GM10248 (cell line): Measurements from ENCODE around the gene SRL.

Experiments used
- CTCF ChIA-PET: fragments of 300-600 bp; sonication (Branson Sonifier 250); formaldehyde crosslinking; extraction: SDS; loops from one replicate; lab custom pipeline; 2021; ENCODE audit warnings: antibody characterized with exemption; lab: Yijun Ruan, JAX
- POLR2A ChIA-PET: fragments of 350-650 bp; sonication (Branson Sonifier 250); formaldehyde crosslinking; extraction: SDS; loops from one replicate; lab custom pipeline; 2020; ENCODE audit warnings: antibody characterized with exemption; lab: Yijun Ruan, JAX
- DNase-seq: peaks from one replicate; pipeline ENCODE4 v3.0.0; 2012; ENCODE audit errors: extremely low spot score
- CTCF ChIP-seq: IDR thresholded peaks from 2 replicates; pipeline ENCODE4 v1.5.1; 2012; ENCODE audit warnings: mild to moderate bottlenecking, low read depth; ENCODE audit errors: extremely low read depth, missing control alignments, control extremely low read depth

SRL gene

DNA sequence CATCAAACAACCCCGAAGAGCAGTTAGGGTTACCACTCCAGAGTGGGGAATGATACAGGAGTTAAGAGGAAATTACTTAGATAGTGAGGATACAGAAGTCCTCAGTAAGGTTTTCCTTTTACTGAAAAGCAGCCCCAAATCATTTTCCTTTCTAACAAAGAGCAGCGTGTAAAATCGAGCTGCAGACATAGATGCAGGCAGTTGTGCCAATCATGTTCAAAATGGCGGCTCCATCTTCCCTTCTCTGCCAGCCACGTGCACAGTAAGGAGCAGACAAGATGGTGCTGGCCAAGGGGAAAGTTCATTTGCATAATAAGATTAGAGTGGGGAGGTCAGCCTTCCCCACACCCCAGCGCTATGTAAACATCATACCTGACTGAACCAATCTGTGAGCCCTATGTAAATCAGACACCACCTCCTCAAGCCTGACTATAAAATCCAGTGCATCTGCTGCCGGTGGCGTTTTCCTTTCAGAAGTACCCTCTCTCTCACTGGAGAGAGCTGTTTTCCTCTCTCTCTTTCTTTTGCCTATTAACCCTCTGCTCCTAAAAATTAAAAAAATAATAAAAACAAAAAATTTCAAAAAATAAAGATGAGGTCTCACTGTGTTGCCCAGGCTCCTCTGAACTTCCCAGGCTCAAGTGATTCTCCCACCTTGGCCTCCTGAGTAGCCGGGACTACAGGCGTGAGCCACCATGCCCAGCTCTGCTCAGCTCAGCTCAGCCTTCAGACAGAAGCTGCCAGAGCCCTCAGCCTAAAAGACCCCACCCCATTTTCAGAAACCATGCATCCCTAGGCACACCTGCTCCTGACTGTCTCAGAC, 2.6 kb upstream of the SRL start:
- POLR2A ChIA-PET, result no interaction called here
- TF ChIP-seq CTCF, result no peak
- DNase-seq, result no peak
- CTCF ChIA-PET, result interaction anchor here (10.8 kb wide), 1 partner anchor 10 kb away, joined by 70 read pairs; no protein-coding TSS in a partner anchor

- POLR2A ChIA-PET, result no interaction called here
- no peak for TF ChIP-seq CTCF
- no peak for DNase-seq
- CTCF ChIA-PET, result interaction anchor here (10.8 kb wide), 1 partner anchor 13 kb away, joined by 70 read pairs; no protein-coding TSS in a partner anchor
Observed at GRCh38 chr16:4241258-4241927, 487 bp downstream of the SRL start.

GRCh38 chr16:4240624-4241023, 1.3 kb downstream of the SRL start:
- CTCF ChIA-PET, result interaction anchor here (10.8 kb wide), 1 partner anchor 14 kb away, joined by 70 read pairs; no protein-coding TSS in a partner anchor
- no peak for TF ChIP-seq CTCF
- DNase-seq, result no peak
- POLR2A ChIA-PET, result no interaction called here

DNA sequence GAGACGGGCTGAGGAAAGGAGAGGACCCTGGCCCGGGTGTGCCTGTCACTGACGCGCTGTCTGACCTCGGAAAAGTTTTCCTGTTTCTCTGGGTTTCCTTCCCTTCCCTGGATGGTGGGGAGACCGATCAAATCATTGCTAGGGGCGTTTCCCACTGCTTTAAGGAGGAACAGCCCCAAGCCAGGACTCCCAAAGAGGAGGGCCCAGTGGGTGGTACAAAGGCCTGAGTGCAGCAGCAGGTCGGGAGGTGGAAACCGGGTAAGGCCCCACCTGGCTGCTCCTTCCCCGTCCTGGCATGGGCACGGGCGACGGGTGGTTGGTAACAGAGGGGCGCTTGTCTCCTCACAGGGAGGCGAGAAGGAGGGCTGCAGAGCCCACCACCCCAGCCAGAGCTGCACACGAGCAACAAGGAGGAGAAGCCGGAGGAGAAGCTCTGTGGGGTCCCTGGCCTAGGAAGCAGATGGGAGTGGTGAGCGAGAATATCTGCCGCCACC, 2.2 kb downstream of the SRL start:
- ChIA-PET CTCF (interaction anchor here (10.8 kb wide), 1 partner anchor 14 kb away, joined by 70 read pairs; no protein-coding TSS in a partner anchor), POLR2A (no interaction called here)
- DNase-seq, result no peak
- TF ChIP-seq CTCF, result no peak

DNA sequence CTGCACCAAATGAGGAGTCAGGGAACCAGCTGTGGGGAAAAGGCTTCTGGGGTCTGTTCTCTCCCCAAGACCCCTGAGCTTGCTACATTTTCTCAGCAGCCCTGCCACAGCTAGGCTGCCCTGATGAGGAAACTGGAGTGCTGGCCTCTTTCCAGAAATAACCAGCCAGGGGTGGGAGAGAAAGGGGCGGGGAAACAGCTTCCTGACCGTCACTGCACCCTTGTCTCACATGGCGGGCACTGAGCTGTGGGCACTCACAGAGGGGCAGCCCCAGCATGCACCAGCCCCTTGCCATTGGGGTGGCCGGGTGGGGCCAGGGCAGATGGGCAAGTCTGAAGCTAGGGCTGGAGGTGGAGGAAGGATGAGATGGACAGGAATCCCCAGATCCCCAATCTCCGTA, 2.9 kb downstream of the SRL start:
- no peak for DNase-seq
- TF ChIP-seq CTCF, result no peak
- ChIA-PET POLR2A (interaction anchor here (1.0 kb wide), 1 partner anchor 8 kb away, joined by 3 read pairs; no protein-coding TSS in a partner anchor), CTCF (interaction anchor here (10.8 kb wide), 1 partner anchor 15 kb away, joined by 70 read pairs; no protein-coding TSS in a partner anchor)

DNA sequence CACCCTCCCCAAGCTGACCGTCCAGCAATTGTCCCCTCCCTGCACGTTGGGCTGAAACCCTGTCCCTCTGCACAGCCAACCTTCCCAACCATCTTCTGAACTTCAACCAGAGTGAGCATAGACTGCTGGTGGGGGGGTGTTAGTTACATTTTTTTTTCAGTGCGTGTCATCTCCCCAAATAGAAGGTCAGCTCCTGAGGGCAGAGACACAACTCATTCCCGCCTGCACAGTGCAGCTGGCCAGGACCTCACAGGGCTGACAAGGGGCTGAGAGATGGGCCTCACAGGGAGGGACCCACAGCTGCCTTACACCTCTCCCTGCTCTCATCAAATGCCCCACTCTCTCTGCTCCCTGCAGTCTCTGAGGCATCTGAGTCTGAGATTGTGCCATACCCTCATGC, 8.4 kb downstream of the SRL start:
- TF ChIP-seq CTCF, result no peak
- ChIA-PET POLR2A (no interaction called here), CTCF (interaction anchor here (1.0 to 1.6 kb wide), 2 partner anchors 10 to 250 kb away, joined by 3 to 4 read pairs; no protein-coding TSS in a partner anchor)
- no peak for DNase-seq
